Pancreas (tissue), 10 donors: ENCODE data around the gene JMJD4. TPM values are rescaled to one million over a fixed set of nuclear protein-coding genes. Genes with fewer than 3 reads are reported as not detected.

Experiments
- ATAC-seq, 4 donors: fragments of 200-7000 bp; cut with Tn5 transposase; one replicate each; pipeline versions ENCODE4 v1.8.0 to v1.9.1; 2020; ENCODE audit warnings: mild to moderate bottlenecking in 4 of 4, moderate library complexity in 4 of 4
- DNase-seq, 6 donors: peaks; one replicate each; pipeline ENCODE4 v3.0.0-alpha.2; 2020
- FAIRE-seq: peaks from 2 replicates; lab custom pipeline; 2012; peaks lifted over from hg19 to GRCh38; lab: Jason Lieb, UNC
- H3K27ac ChIP-seq, 4 donors: fragments of 200-600 bp; sonication (generic); 1 replicate in 3 of 4; 2 replicates in 1 of 4; pipeline versions ENCODE4 v1.5.0 to v1.8.0; 2020
- H3K27me3 ChIP-seq, 4 donors: fragments of 200-600 bp; one replicate each; pipeline ENCODE4 v1.8.0; 2021
- H3K36me3 ChIP-seq, 3 donors: fragments of 200-600 bp; sonication (generic) in 1 of 3; one replicate each; pipeline versions ENCODE4 v1.5.0 to v1.8.0; 2020 to 2021
- H3K4me1 ChIP-seq, 3 donors: fragments of 200-600 bp; one replicate each; pipeline ENCODE4 v1.8.0; 2021
- H3K4me3 ChIP-seq, 4 donors: fragments of 200-600 bp; sonication (generic) in 2 of 4; one replicate each; pipeline versions ENCODE4 v1.5.0 to v1.8.0; 2020 to 2021
- H3K9me3 ChIP-seq, 4 donors: fragments of 200-600 bp; one replicate each; pipeline ENCODE4 v1.8.0; 2021
- WGBS, 2 donors: extraction: QIAGEN DNeasy Blood & Tissue Kit; methylation state at CpG; one replicate each; pipeline ENCODE4 v1.1.7; 2013; 5-methylcytosine and 5-hydroxymethylcytosine counted together
- intact Hi-C, 3 donors: fragments of 100-400 bp; cut with DNase I; formaldehyde crosslinking; loops; one replicate each; pipeline versions ENCODE4 v1.11.1 to v1.14.2; 2022
- polyA plus RNA-seq, 2 donors: library from polyadenylated mRNA; stranded (reverse); fragments of 200-250 nt; gene quantifications; one replicate each; pipeline ENCODE4 v1.2.3, GENCODE V29; 2013
- total RNA-seq, 6 donors: library from RNA; stranded (reverse); fragmentation: NEBNext Ultra II Directional in 4 of 6; extraction: Animal tissue kit (Norgen Biotek cat#: 25700) in 4 of 6; gene quantifications; one replicate each; pipeline versions ENCODE4 v1.2.1 to v1.2.4, GENCODE V29; 2021 to 2023
- TF ChIP-seq, protein P1 (sequence below), 4 donors: fragments of 200-600 bp; sonication (generic) in 3 of 4; IDR thresholded peaks; one replicate each; pipeline versions ENCODE4 v1.5.0 to v1.8.0; 2021; ENCODE audit warnings: antibody characterized with exemption in 4 of 4
- donor health status: healthy with polysubstance abuse.
- donor health status: DM: no; HTN: no; CAD: no; lungs with moderate emphysema.
- donor health status: DM: no; HTN: no; CAD: no.
- donor health status: control.
- donor health status: control.
- donor health status: Bipolar disorder and iron deficiency.
- donor health status: DM: yes; HTN: yes; CAD: no.
- donor health status: DM: no; HTN: no; CAD: no.
- donor health status: DM: no; HTN: no; CAD: no.
- donor health status: DM: yes; HTN: yes; CAD: no.

JMJD4 gene
- total and polyA plus RNA-seq, 8 donors = 4.8 to 14.8 (median 9.6) TPM

DNA sequence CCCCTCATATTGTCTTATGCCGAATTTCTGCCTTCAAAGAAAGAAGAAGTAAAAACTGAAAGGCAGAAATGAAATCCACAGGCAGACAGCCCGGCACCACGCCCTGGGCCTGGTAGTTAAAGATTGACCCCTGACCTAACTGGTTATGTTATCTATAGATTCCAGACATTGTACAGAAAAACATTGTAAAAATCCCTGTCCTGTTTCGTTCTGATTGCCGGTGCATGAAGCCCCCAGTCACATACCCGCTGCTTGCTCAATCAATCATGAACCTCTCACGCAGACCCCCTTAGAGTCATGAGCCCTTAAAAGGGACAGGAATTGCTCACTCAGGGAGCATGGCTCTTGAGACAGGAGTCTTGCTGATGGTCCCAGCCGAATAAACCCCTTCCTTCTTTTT is 49.3 kb downstream of the JMJD4 start:
- TF ChIP-seq, protein P1, sequence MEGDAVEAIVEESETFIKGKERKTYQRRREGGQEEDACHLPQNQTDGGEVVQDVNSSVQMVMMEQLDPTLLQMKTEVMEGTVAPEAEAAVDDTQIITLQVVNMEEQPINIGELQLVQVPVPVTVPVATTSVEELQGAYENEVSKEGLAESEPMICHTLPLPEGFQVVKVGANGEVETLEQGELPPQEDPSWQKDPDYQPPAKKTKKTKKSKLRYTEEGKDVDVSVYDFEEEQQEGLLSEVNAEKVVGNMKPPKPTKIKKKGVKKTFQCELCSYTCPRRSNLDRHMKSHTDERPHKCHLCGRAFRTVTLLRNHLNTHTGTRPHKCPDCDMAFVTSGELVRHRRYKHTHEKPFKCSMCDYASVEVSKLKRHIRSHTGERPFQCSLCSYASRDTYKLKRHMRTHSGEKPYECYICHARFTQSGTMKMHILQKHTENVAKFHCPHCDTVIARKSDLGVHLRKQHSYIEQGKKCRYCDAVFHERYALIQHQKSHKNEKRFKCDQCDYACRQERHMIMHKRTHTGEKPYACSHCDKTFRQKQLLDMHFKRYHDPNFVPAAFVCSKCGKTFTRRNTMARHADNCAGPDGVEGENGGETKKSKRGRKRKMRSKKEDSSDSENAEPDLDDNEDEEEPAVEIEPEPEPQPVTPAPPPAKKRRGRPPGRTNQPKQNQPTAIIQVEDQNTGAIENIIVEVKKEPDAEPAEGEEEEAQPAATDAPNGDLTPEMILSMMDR (IDR thresholded peaks at IDR 0.05) = no peak

More for the DNA sequence above, 49.3 kb downstream of the JMJD4 start:
- FAIRE-seq (no peak), DNase-seq (no peak), ATAC-seq (no peak)
- no peaks in the 10 kb centered on the region for H3K27me3 ChIP-seq
- H3K27ac ChIP-seq = no peak overlapping the region
- H3K9me3 ChIP-seq = no peaks in the 10 kb centered on the region
- 50% methylated on average over 8 of the region's 8 CpGs for WGBS, 2 donors
- intact Hi-C loops = no loop called here
- H3K4me3 ChIP-seq = no peak overlapping the region
- no peaks in the 10 kb centered on the region for H3K4me1 ChIP-seq
- no peaks in the 10 kb centered on the region for H3K36me3 ChIP-seq

Other genes starting within 250 kb of the JMJD4 start
- 1 to 10 TPM; 4.9 to 8.0 (median 6.6) TPM for gene ZNF678, start 171.7 kb downstream of the JMJD4 start, total RNA-seq
- gene ZNF678, start 171.7 kb downstream of the JMJD4 start, polyA plus RNA-seq = 1 to 10 TPM; 1.6 to 1.7 TPM
- gene SNAP47, start 133 bp upstream of the JMJD4 start, total RNA-seq = 10 to 100 TPM; 12.3 to 21.5 (median 14.7) TPM
- 10 to 100 TPM; 12.7 to 18.4 TPM for gene SNAP47, start 133 bp upstream of the JMJD4 start, polyA plus RNA-seq
- gene PRSS38, start 80.4 kb upstream of the JMJD4 start, total RNA-seq = not detected
- gene PRSS38, start 80.4 kb upstream of the JMJD4 start, polyA plus RNA-seq = not detected
- 1 to 10 TPM in 5 of 6 donors, under 1 TPM in 1; 0.72 to 2.9 (median 2.1) TPM for gene WNT9A, start 212.6 kb upstream of the JMJD4 start, total RNA-seq
- 1 to 10 TPM in 1 of 2 donors, under 1 TPM in 1; 0.80 to 1.4 TPM for gene WNT9A, start 212.6 kb upstream of the JMJD4 start, polyA plus RNA-seq